HCT116 (cell line): ENCODE results near the gene STAM2. TPM values are rescaled to one million over a fixed set of nuclear protein-coding genes. Genes with fewer than 3 reads are reported as not detected.

ENCODE experiments used
- ATAC-seq: fragments of 200-7000 bp; cut with Tn5 transposase; 2 replicates; pipeline ENCODE4 v1.9.1; 2020; ENCODE audit warnings: mild to moderate bottlenecking, moderate library complexity
- BruUV-seq: library from RNA; stranded (reverse); fragments of 400-500 nt; replicated peaks from 2 replicates; lab custom pipeline; 2021; lab: Mats Ljungman, UMichigan
- CTCF ChIA-PET: fragments of 300-600 bp; sonication (Branson Sonifier 250); formaldehyde crosslinking; loops from one replicate; lab custom pipeline; 2021; ENCODE audit warnings: antibody characterized with exemption; lab: Charles Lee
- POLR2A ChIA-PET: fragments of 300-600, 350-600 bp; sonication (Branson Sonifier 250); formaldehyde crosslinking; loops from one replicate; lab custom pipeline; 2021; ENCODE audit warnings: antibody characterized with exemption; lab: Charles Lee
- RAD21 ChIA-PET, 2 experiments: fragments of 300-600 bp; sonication (Branson Sonifier 250); formaldehyde crosslinking; loops; one replicate each; lab custom pipeline; 2023; ENCODE audit warnings: low total read pairs in 2 of 2; ENCODE audit not compliant: uncharacterized antibody in 2 of 2, unreplicated experiment in 2 of 2, low non-redundant PET in 1 of 2; lab: Charles Lee
- DNase-seq: peaks from one replicate; pipeline ENCODE4 v3.0.0-alpha.2; 2010; ENCODE audit warnings: low read depth, low spot score
- H2AFZ ChIP-seq: fragments of 200-600 bp; shearing (Covaris generic), sonication (generic); 2 replicates; pipeline ENCODE4 v1.6.1; 2017; ENCODE audit warnings: low read depth, mixed run types, mixed read lengths, antibody characterized with exemption, low read length; ENCODE audit not compliant: poor library complexity, severe bottlenecking
- H3K27ac ChIP-seq: 2 replicates; pipeline ENCODE4 v1.5.1; 2012; ENCODE audit warnings: low read depth, low read length
- H3K27me3 ChIP-seq: fragments of 200-600 bp; sonication (generic); 2 replicates; pipeline ENCODE4 v1.6.1; 2016; ENCODE audit warnings: mixed run types, low read length, mixed read lengths; ENCODE audit not compliant: insufficient read depth
- H3K36me3 ChIP-seq, 2 experiments: fragments of 200-500 bp in 1 of 2; fragments of 200-600 bp in 1 of 2; sonication (Bioruptor generic) in 1 of 2; sonication (generic) in 1 of 2; 2 replicates each; pipeline versions ENCODE4 v1.5.1 to v1.6.1; 2014 to 2016; ENCODE audit warnings: low read length in 2 of 2, inconsistent platforms in 1 of 2, mixed read lengths in 1 of 2, mixed run types in 1 of 2; ENCODE audit not compliant: insufficient read depth in 2 of 2, control insufficient read depth in 1 of 2
- H3K4me1 ChIP-seq, 2 experiments: fragments of 200-600 bp in 1 of 2; sonication (generic) in 1 of 2; 2 replicates each; pipeline versions ENCODE4 v1.5.1 to v1.6.1; 2012 to 2017; ENCODE audit warnings: low read length in 2 of 2, inconsistent platforms in 1 of 2, mild to moderate bottlenecking in 1 of 2, mixed read lengths in 1 of 2, mixed run types in 1 of 2, moderate library complexity in 1 of 2; ENCODE audit not compliant: insufficient read depth in 2 of 2, control insufficient read depth in 1 of 2
- H3K4me2 ChIP-seq: fragments of 200-600 bp; sonication (generic); 2 replicates; pipeline ENCODE4 v1.6.1; 2017; ENCODE audit warnings: mixed run types, low read length, mixed read lengths
- H3K4me3 ChIP-seq, 2 experiments: fragments of 200-600 bp in 1 of 2; sonication (generic) in 1 of 2; replicated peaks in 1 of 2; 2 replicates each; pipeline ENCODE4 v1.5.1; 2011 to 2016; ENCODE audit warnings: low read length in 2 of 2, control low read depth in 1 of 2, low read depth in 1 of 2, mild to moderate bottlenecking in 1 of 2, mixed read lengths in 1 of 2, mixed run types in 1 of 2
- H3K79me2 ChIP-seq: fragments of 200-600 bp; sonication (generic); 2 replicates; pipeline ENCODE4 v1.6.1; 2017; ENCODE audit warnings: mild to moderate bottlenecking, mixed run types, low read length, moderate library complexity, mixed read lengths; ENCODE audit not compliant: insufficient read depth
- H3K9ac ChIP-seq: fragments of 200-600 bp; sonication (generic); 2 replicates; pipeline ENCODE4 v1.6.1; 2016; ENCODE audit warnings: low read length, mixed read lengths
- H3K9me2 ChIP-seq: fragments of 200-600 bp; sonication (generic), shearing (Covaris generic); 2 replicates; pipeline ENCODE4 v1.6.1; 2017; ENCODE audit warnings: mixed run types, mild to moderate bottlenecking, moderate library complexity; ENCODE audit not compliant: insufficient read depth
- H3K9me3 ChIP-seq, 2 experiments: fragments of 200-500 bp in 1 of 2; fragments of 200-600 bp in 1 of 2; sonication (Bioruptor generic) in 1 of 2; sonication (generic) in 1 of 2; 2 replicates each; pipeline ENCODE4 v1.6.1; 2014 to 2017; ENCODE audit warnings: low read length in 2 of 2, mixed read lengths in 2 of 2, inconsistent platforms in 1 of 2, low read depth in 1 of 2, mild to moderate bottlenecking in 1 of 2, mixed run types in 1 of 2, moderate library complexity in 1 of 2; ENCODE audit not compliant: control insufficient read depth in 1 of 2, insufficient read depth in 1 of 2
- H4K20me1 ChIP-seq: fragments of 200-600 bp; sonication (generic), shearing (Covaris generic); 2 replicates; pipeline ENCODE4 v1.6.1; 2017; ENCODE audit warnings: mixed run types, mild to moderate bottlenecking, moderate library complexity; ENCODE audit not compliant: insufficient read depth
- CBX3 ChIP-seq: IDR thresholded peaks from 2 replicates; pipeline ENCODE4 v1.6.1; 2012; ENCODE audit warnings: low read depth
- EGR1 ChIP-seq: IDR thresholded peaks from 2 replicates; pipeline ENCODE4 v1.6.1; 2012; ENCODE audit warnings: low read depth
- ELF1 ChIP-seq: IDR thresholded peaks from 2 replicates; pipeline ENCODE4 v1.6.1; 2012; ENCODE audit warnings: low read depth, borderline replicate concordance
- EZH2 ChIP-seq: fragments of 200-600 bp; sonication (generic); IDR thresholded peaks from 2 replicates; pipeline ENCODE4 v1.6.1; 2017; ENCODE audit warnings: antibody characterized with exemption, mixed run types
- EZH2phosphoT487 ChIP-seq: fragments of 200-600 bp; IDR thresholded peaks from 2 replicates; pipeline ENCODE4 v1.6.1; 2018; ENCODE audit warnings: antibody characterized with exemption, borderline replicate concordance
- FOSL1 ChIP-seq: IDR thresholded peaks from 2 replicates; pipeline ENCODE4 v1.6.1; 2012; ENCODE audit warnings: low read depth
- JUND ChIP-seq: IDR thresholded peaks from 2 replicates; pipeline ENCODE4 v1.6.1; 2012
- POLR2A ChIP-seq: IDR thresholded peaks from 2 replicates; pipeline ENCODE4 v1.7.0; 2011; ENCODE audit warnings: borderline replicate concordance; ENCODE audit not compliant: insufficient read depth, insufficient read length; ENCODE audit errors: extremely low read depth
- POLR2AphosphoS5 ChIP-seq: IDR thresholded peaks from 2 replicates; pipeline ENCODE4 v1.6.1; 2011; ENCODE audit warnings: mild to moderate bottlenecking, low read depth, low read length, moderate library complexity
- RAD21 ChIP-seq: IDR thresholded peaks from 2 replicates; pipeline ENCODE4 v1.6.1; 2012; ENCODE audit warnings: low read depth, mild to moderate bottlenecking
- REST ChIP-seq: IDR thresholded peaks from 2 replicates; pipeline ENCODE4 v1.6.1; 2012; ENCODE audit warnings: low read depth
- SIN3A ChIP-seq: IDR thresholded peaks from 2 replicates; pipeline ENCODE4 v1.6.1; 2012; ENCODE audit warnings: low read depth
- SRF ChIP-seq: IDR thresholded peaks from 2 replicates; pipeline ENCODE4 v1.6.1; 2012; ENCODE audit warnings: low read depth
- TCF7L2 ChIP-seq: IDR thresholded peaks from 2 replicates; pipeline ENCODE4 v1.7.0; 2011; ENCODE audit warnings: borderline replicate concordance, inconsistent platforms; ENCODE audit not compliant: insufficient read depth, insufficient read length; ENCODE audit errors: extremely low read depth
- YY1 ChIP-seq: IDR thresholded peaks from 2 replicates; pipeline ENCODE4 v1.6.1; 2011; ENCODE audit warnings: low read length, low read depth, moderate library complexity, mild to moderate bottlenecking; ENCODE audit not compliant: insufficient replicate concordance; ENCODE audit errors: extremely low read depth
- ZFX ChIP-seq: fragments of 450-650 bp; IDR thresholded peaks from 2 replicates; pipeline ENCODE4 v1.6.1; 2017
- ZNF274 ChIP-seq: fragments of 200-500 bp; sonication (Bioruptor generic); IDR thresholded peaks from 2 replicates; pipeline ENCODE4 v1.6.1; 2014; ENCODE audit warnings: mild to moderate bottlenecking, low read depth, low read length, inconsistent platforms
- intact Hi-C: fragments of 100-400 bp; cut with micrococcal nuclease; formaldehyde crosslinking; loops from 2 replicates; pipeline ENCODE4 v1.10.0; 2022
- total RNA-seq: library from RNA; stranded (reverse); gene quantifications from one replicate; pipeline ENCODE4 v1.2.1, GENCODE V29; 2021; ENCODE audit not compliant: unreplicated experiment
- TF ChIP-seq, protein P1 (sequence below): IDR thresholded peaks from 2 replicates; pipeline ENCODE4 v1.6.1; 2012
- TF ChIP-seq, protein P2 (sequence below): IDR thresholded peaks from 2 replicates; pipeline ENCODE4 v1.6.1; 2012

The STAM2 gene
- total RNA-seq, 1 experiment from 2014 or later: 19.2 TPM

- intact Hi-C loops: no loop called here
- DNase-seq (no peak), ATAC-seq (no peak)
- ChIA-PET CTCF (no interaction called here), POLR2A (no interaction called here), RAD21 (no interaction called here)
- no peaks in the 10 kb centered on the region for H3K36me3 ChIP-seq
- no peak for TF ChIP-seq SRF
- TF ChIP-seq EZH2phosphoT487: no peak
- TF ChIP-seq REST: no peak
- no peak for TF ChIP-seq ELF1
- no peak for TF ChIP-seq POLR2AphosphoS5
- TF ChIP-seq ZFX: no peak
- no peak for TF ChIP-seq EZH2
- no peak for TF ChIP-seq YY1
- no peak for TF ChIP-seq ZNF274
- no peak for TF ChIP-seq POLR2A
- TF ChIP-seq, protein P1, sequence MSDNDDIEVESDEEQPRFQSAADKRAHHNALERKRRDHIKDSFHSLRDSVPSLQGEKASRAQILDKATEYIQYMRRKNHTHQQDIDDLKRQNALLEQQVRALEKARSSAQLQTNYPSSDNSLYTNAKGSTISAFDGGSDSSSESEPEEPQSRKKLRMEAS: no peak
- TF ChIP-seq RAD21: no peak
- no peak for TF ChIP-seq SIN3A
- TF ChIP-seq FOSL1: no peak
- TF ChIP-seq CBX3: no peak
- no peak for TF ChIP-seq JUND
- TF ChIP-seq EGR1: no peak
- TF ChIP-seq, protein P2, sequence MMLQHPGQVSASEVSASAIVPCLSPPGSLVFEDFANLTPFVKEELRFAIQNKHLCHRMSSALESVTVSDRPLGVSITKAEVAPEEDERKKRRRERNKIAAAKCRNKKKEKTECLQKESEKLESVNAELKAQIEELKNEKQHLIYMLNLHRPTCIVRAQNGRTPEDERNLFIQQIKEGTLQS: no peak
- no peak for TF ChIP-seq TCF7L2
- H3K4me3 ChIP-seq: no peak overlapping the region
- BruUV-seq: no TSS peak
- H4K20me1 ChIP-seq: no peaks in the 10 kb centered on the region
- no peaks in the 10 kb centered on the region for H3K79me2 ChIP-seq
- no peaks in the 10 kb centered on the region for H3K9me2 ChIP-seq
- H3K9me3 ChIP-seq: no peaks in the 10 kb centered on the region
- H3K4me1 ChIP-seq: no peaks in the 10 kb centered on the region
- H3K9ac ChIP-seq: no peak overlapping the region
- H3K27me3 ChIP-seq: no peaks in the 10 kb centered on the region
- no peak overlapping the region for H3K27ac ChIP-seq
- H3K4me2 ChIP-seq: no peak overlapping the region
- H2AFZ ChIP-seq: no peak overlapping the region
These were observed 47.9 kb downstream of the STAM2 start for GRCh38 chr2:152127628-152128027.
